Mammary epithelial cell (primary cell): ENCODE measurements around the gene ATOH1.

Experiments
- CTCF ChIP-seq, 2 donors: IDR thresholded peaks in 1 of 2; conservative IDR thresholded peaks in 1 of 2; 2 replicates each; pipeline ENCODE4 v1.5.1; 2011 to 2012; ENCODE audit warnings: inconsistent platforms in 2 of 2, low read length in 2 of 2, mild to moderate bottlenecking in 2 of 2, control low read depth in 1 of 2, low read depth in 1 of 2; ENCODE audit not compliant: insufficient read depth in 1 of 2; ENCODE audit errors: extremely low read depth in 1 of 2
- EZH2 ChIP-seq: IDR thresholded peaks from 2 replicates; pipeline ENCODE4 v1.6.1; 2012; ENCODE audit warnings: low read length, inconsistent platforms, borderline replicate concordance

GRCh38 chr4:93779228-93779627 lies 49.3 kb upstream of the ATOH1 start:
- TF ChIP-seq CTCF (conservative IDR thresholded peaks at IDR 0.05 in 1 of 2, IDR thresholded peaks at IDR 0.05 in 1 of 2; ENCODE audit: extremely low read depth in 1 of 2, insufficient read depth in 1 of 2, low read depth in 1 of 2, low read length in 2 of 2) (no peak), EZH2 (no peak)
